HEK293 (cell line): Measurements from ENCODE around the gene GSTT2B.
A peak's percentile ranks its signal among the peaks of the same experiment; 100 is the strongest.
"Not testable (repeated sequence)": the region's sequence is repeated elsewhere in the genome, so short reads cannot be mapped to it uniquely, and the experiment has no call there.

Experiments
- CTCF ChIA-PET: fragments of 350-600 bp; formaldehyde crosslinking; extraction: SDS; loops from one replicate; lab custom pipeline; 2021; ENCODE audit warnings: antibody characterized with exemption; lab: Yijun Ruan, JAX
- POLR2A ChIA-PET: fragments of 300-600 bp; formaldehyde crosslinking; extraction: SDS; loops from one replicate; lab custom pipeline; 2020; ENCODE audit warnings: antibody characterized with exemption, inconsistent platforms; lab: Yijun Ruan, JAX
- H3K27ac ChIP-seq: fragments of 200-500 bp; sonication (Bioruptor generic); 2 replicates; pipeline ENCODE4 v1.5.1; 2014; ENCODE audit warnings: low read depth, low read length, control low read depth, inconsistent platforms; ENCODE audit errors: extremely low read depth
- H3K36me3 ChIP-seq, 2 experiments: fragments of 200-500 bp in 1 of 2; sonication (Bioruptor generic) in 1 of 2; 1 replicate in 1 of 2; 2 replicates in 1 of 2; pipeline ENCODE4 v1.5.1; 2014 to 2017; ENCODE audit warnings: inconsistent platforms in 2 of 2, low read length in 2 of 2; ENCODE audit not compliant: control insufficient read depth in 2 of 2, insufficient read depth in 1 of 2
- H3K4me1 ChIP-seq: fragments of 200-500 bp; sonication (Bioruptor generic); 2 replicates; pipeline ENCODE4 v1.5.1; 2014; ENCODE audit warnings: mild to moderate bottlenecking, low read length, inconsistent platforms; ENCODE audit not compliant: control insufficient read depth, insufficient read depth
- H3K4me3 ChIP-seq: 2 replicates; pipeline ENCODE4 v1.5.1; 2011; ENCODE audit warnings: low read depth, mild to moderate bottlenecking, control low read depth, low read length, moderate library complexity
- H3K9me3 ChIP-seq: fragments of 200-500 bp; sonication (Bioruptor generic); 2 replicates; pipeline ENCODE4 v1.5.1; 2014; ENCODE audit warnings: low read depth, low read length, inconsistent platforms; ENCODE audit not compliant: control insufficient read depth, insufficient read depth
- AEBP2 ChIP-seq: fragments of 450-650 bp; formaldehyde crosslinking; IDR thresholded peaks from 2 replicates; pipeline ENCODE4 v1.5.1; 2016; ENCODE audit warnings: missing biosample characterization, missing genetic modification characterization, borderline replicate concordance
- ATF2 ChIP-seq: fragments of 450-650 bp; formaldehyde crosslinking; IDR thresholded peaks from 2 replicates; pipeline ENCODE4 v1.5.1; 2016; ENCODE audit warnings: missing biosample characterization, missing genetic modification characterization, low read depth
- BCL6B ChIP-seq: fragments of 450-650 bp; formaldehyde crosslinking; IDR thresholded peaks from 2 replicates; pipeline ENCODE4 v1.5.1; 2017; ENCODE audit warnings: missing biosample characterization, missing genetic modification characterization
- FEZF1 ChIP-seq: fragments of 450-650 bp; formaldehyde crosslinking; IDR thresholded peaks from 2 replicates; pipeline ENCODE4 v1.5.1; 2016; ENCODE audit warnings: missing biosample characterization, missing genetic modification characterization
- INSM2 ChIP-seq: fragments of 450-650 bp; formaldehyde crosslinking; IDR thresholded peaks from 2 replicates; pipeline ENCODE4 v1.5.1; 2016; ENCODE audit warnings: missing biosample characterization, missing genetic modification characterization
- SETDB1 ChIP-seq: IDR thresholded peaks from one replicate; pipeline ENCODE4 v1.6.1; 2017; ENCODE audit warnings: mild to moderate bottlenecking, low read length, moderate library complexity, mixed read lengths; ENCODE audit not compliant: insufficient read length
- TRIM28 ChIP-seq: IDR thresholded peaks from 2 replicates; pipeline ENCODE4 v1.6.1; 2011; ENCODE audit warnings: low read length, control low read depth, borderline replicate concordance
- ZNF174 ChIP-seq: fragments of 450-650 bp; formaldehyde crosslinking; IDR thresholded peaks from 2 replicates; pipeline ENCODE4 v1.5.0; 2017; ENCODE audit warnings: missing biosample characterization, mild to moderate bottlenecking, missing genetic modification characterization
- ZNF248 ChIP-seq: fragments of 450-650 bp; formaldehyde crosslinking; IDR thresholded peaks from 2 replicates; pipeline ENCODE4 v1.5.1; 2017; ENCODE audit warnings: missing biosample characterization, missing genetic modification characterization
- ZNF266 ChIP-seq: fragments of 450-650 bp; formaldehyde crosslinking; IDR thresholded peaks from 2 replicates; pipeline ENCODE4 v1.5.1; 2016; ENCODE audit warnings: missing biosample characterization, missing genetic modification characterization, low read depth
- ZNF366 ChIP-seq: fragments of 450-650 bp; formaldehyde crosslinking; conservative IDR thresholded peaks from 2 replicates; pipeline ENCODE4 v1.5.1; 2016; ENCODE audit warnings: missing biosample characterization, missing genetic modification characterization
- ZNF404 ChIP-seq: fragments of 450-650 bp; formaldehyde crosslinking; IDR thresholded peaks from 2 replicates; pipeline ENCODE4 v1.5.1; 2017; ENCODE audit warnings: missing biosample characterization, missing genetic modification characterization
- ZNF426 ChIP-seq: fragments of 450-650 bp; formaldehyde crosslinking; IDR thresholded peaks from 2 replicates; pipeline ENCODE4 v1.5.1; 2017; ENCODE audit warnings: missing biosample characterization, missing genetic modification characterization, mild to moderate bottlenecking, inconsistent platforms, moderate library complexity
- ZNF433 ChIP-seq: fragments of 450-650 bp; formaldehyde crosslinking; IDR thresholded peaks from 2 replicates; pipeline ENCODE4 v1.5.1; 2016; ENCODE audit warnings: missing biosample characterization, missing genetic modification characterization, low read depth
- ZNF544 ChIP-seq: fragments of 450-650 bp; formaldehyde crosslinking; IDR thresholded peaks from 2 replicates; pipeline ENCODE4 v1.5.0; 2017; ENCODE audit warnings: missing biosample characterization, missing genetic modification characterization
- ZNF558 ChIP-seq: fragments of 450-650 bp; formaldehyde crosslinking; IDR thresholded peaks from 2 replicates; pipeline ENCODE4 v1.5.1; 2016; ENCODE audit warnings: missing biosample characterization, missing genetic modification characterization
- ZNF585B ChIP-seq: fragments of 450-650 bp; formaldehyde crosslinking; IDR thresholded peaks from 2 replicates; pipeline ENCODE4 v1.5.1; 2016; ENCODE audit warnings: missing biosample characterization, missing genetic modification characterization
- ZNF623 ChIP-seq: fragments of 450-650 bp; formaldehyde crosslinking; IDR thresholded peaks from 2 replicates; pipeline ENCODE4 v1.5.1; 2016; ENCODE audit warnings: missing biosample characterization, missing genetic modification characterization
- ZSCAN16 ChIP-seq: fragments of 450-650 bp; formaldehyde crosslinking; IDR thresholded peaks from 2 replicates; pipeline ENCODE4 v1.5.1; 2016; ENCODE audit warnings: missing biosample characterization, missing genetic modification characterization
- ZSCAN30 ChIP-seq: fragments of 450-650 bp; IDR thresholded peaks from 2 replicates; pipeline ENCODE4 v1.5.1; 2018; ENCODE audit warnings: missing biosample characterization, mild to moderate bottlenecking, missing genetic modification characterization, moderate library complexity

The GSTT2B gene

GRCh38 chr22:23925020-23925606 lies 35.9 kb downstream of the GSTT2B start:
- Histone ChIP-seq H3K36me3 (no peaks in the 10 kb centered on the region), H3K4me1 (no peaks in the 10 kb centered on the region)
- TF ChIP-seq ZNF426 (tag by site-specific recombination) (no peak), TRIM28 (peak; percentile 93; the same call in 1 of the 2 replicates), SETDB1 (peak; percentile 96)
- TF ChIP-seq, all 188 proteins: peak for 2
- no peak overlapping the region for H3K27ac ChIP-seq
- ChIA-PET POLR2A (no interaction called here), CTCF (interaction anchor here (0.7 kb wide), 1 partner anchor 16 kb away, joined by 3 read pairs; no protein-coding TSS in a partner anchor)
- no peaks in the 10 kb centered on the region for H3K9me3 ChIP-seq
- H3K4me3 ChIP-seq: no peak overlapping the region

GRCh38 chr22:23922921-23923320 lies 38.1 kb downstream of the GSTT2B start:
- Histone ChIP-seq H3K27ac (no peak overlapping the region), H3K36me3 (no peaks in the 10 kb centered on the region), H3K9me3 (no peaks in the 10 kb centered on the region), H3K4me1 (no peaks in the 10 kb centered on the region), H3K4me3 (no peak overlapping the region)
- ChIA-PET CTCF (no interaction called here), POLR2A (interaction anchor here (1.7 kb wide), 1 partner anchor 9 kb away, joined by 5 read pairs; no protein-coding TSS in a partner anchor)
- TF ChIP-seq ZNF433 (tag by site-specific recombination) (no peak), AEBP2 (tag by site-specific recombination) (no peak), ZNF404 (tag by site-specific recombination) (no peak), ZNF558 (no peak), ATF2 (tag by site-specific recombination) (no peak), ZNF248 (no peak), ZSCAN16 (tag by site-specific recombination) (no peak), INSM2 (tag by site-specific recombination) (no peak), ZNF544 (tag by site-specific recombination) (no peak), ZNF623 (no peak), FEZF1 (tag by site-specific recombination) (no peak), ZNF266 (tag by site-specific recombination) (no peak), ZSCAN30 (tag by site-specific recombination) (no peak), BCL6B (no peak), ZNF585B (tag by site-specific recombination) (no peak), ZNF366 (tag by site-specific recombination) (no peak), ZNF174 (tag by site-specific recombination) (no peak)
- TF ChIP-seq, all 188 proteins: peak for 0

- CTCF ChIA-PET: interaction anchor here (0.8 to 1.0 kb wide), 3 partner anchors 8 to 33 kb away, joined by 3 to 6 read pairs (median 3); partner anchors contain the start of gene MIF
Measured at GRCh38 chr22:23921586-23922201, 39.3 kb downstream of the GSTT2B start.

GRCh38 chr22:23920267-23920611 lies 40.8 kb downstream of the GSTT2B start:
- H3K9me3 ChIP-seq, H3K36me3 ChIP-seq, H3K4me1 ChIP-seq, H3K27ac ChIP-seq, H3K4me3 ChIP-seq, CTCF ChIA-PET: not testable (repeated sequence)
- POLR2A ChIA-PET: interaction anchor here (0.7 to 1.3 kb wide), 3 partner anchors 26 to 665 kb away, joined by 4 to 7 read pairs (median 5); partner anchors contain the start of genes MIF and SLC2A11

More at GRCh38 chr22:23921586-23922201, 39.3 kb downstream of the GSTT2B start:
- not testable (repeated sequence) for H3K36me3 ChIP-seq, H3K4me1 ChIP-seq, H3K27ac ChIP-seq, H3K9me3 ChIP-seq, H3K4me3 ChIP-seq
- POLR2A ChIA-PET: interaction anchor here (0.6 to 1.7 kb wide), 3 partner anchors 8 to 1153 kb away, joined by 3 to 5 read pairs (median 5); partner anchors contain the start of gene MIF
